Esophagus muscularis mucosa (tissue), 4 donors: ENCODE measurements around the gene TECTA. TPM values are rescaled to one million over a fixed set of nuclear protein-coding genes. Genes with fewer than 3 reads are reported as not detected.

Experiments
- DNase-seq: peaks from one replicate; pipeline ENCODE4 v3.0.0-alpha.2; 2017; ENCODE audit errors: extremely low spot score
- H3K27ac ChIP-seq, 4 donors: fragments of 200-600 bp; sonication (generic); replicated peaks in 1 of 4; 1 replicate in 3 of 4; 2 replicates in 1 of 4; pipeline ENCODE4 v1.5.1; 2016 to 2019; ENCODE audit warnings: mild to moderate bottlenecking in 1 of 4
- H3K27me3 ChIP-seq, 4 donors: fragments of 200-600 bp; sonication (generic); one replicate each; pipeline versions ENCODE4 v1.5.1 to v1.6.0; 2016 to 2019
- H3K36me3 ChIP-seq, 4 donors: fragments of 200-600 bp; sonication (generic); one replicate each; pipeline ENCODE4 v1.5.1; 2016 to 2019
- H3K4me1 ChIP-seq, 4 donors: fragments of 200-600 bp; sonication (generic); one replicate each; pipeline ENCODE4 v1.5.1; 2016 to 2019
- H3K4me3 ChIP-seq, 4 donors: fragments of 200-600 bp; sonication (generic); 1 replicate in 2 of 4; 2 replicates in 2 of 4; pipeline ENCODE4 v1.5.1; 2016 to 2019; ENCODE audit warnings: mild to moderate bottlenecking in 4 of 4, moderate library complexity in 1 of 4
- H3K9me3 ChIP-seq, 4 donors: fragments of 200-600 bp; sonication (generic); 1 replicate in 3 of 4; 2 replicates in 1 of 4; pipeline ENCODE4 v1.5.1; 2016 to 2019
- CTCF ChIP-seq, 3 experiments: fragments of 200-600 bp in 2 of 3; fragments of 450-650 bp in 1 of 3; sonication (generic) in 2 of 3; IDR thresholded peaks; one replicate each; pipeline ENCODE4 v1.5.1; 2017 to 2019; ENCODE audit warnings: antibody characterized with exemption in 3 of 3, mild to moderate bottlenecking in 2 of 3, moderate library complexity in 1 of 3
- EP300 ChIP-seq: sonication (generic); formaldehyde crosslinking; IDR thresholded peaks from one replicate; pipeline ENCODE4 v1.6.1; 2017; ENCODE audit warnings: antibody characterized with exemption
- POLR2A ChIP-seq: fragments of 450-650 bp; IDR thresholded peaks from one replicate; pipeline ENCODE4 v1.6.1; 2017; ENCODE audit warnings: antibody characterized with exemption, moderate library complexity, mild to moderate bottlenecking, low read depth
- POLR2AphosphoS5 ChIP-seq, 2 donors: sonication (generic); formaldehyde crosslinking; IDR thresholded peaks; one replicate each; pipeline ENCODE4 v1.6.1; 2017; ENCODE audit warnings: antibody characterized with exemption in 2 of 2
- WGBS: methylation state at CpG from one replicate; pipeline ENCODE4 v1.1.5; 2018; 5-methylcytosine and 5-hydroxymethylcytosine counted together
- intact Hi-C: fragments of 100-400 bp; cut with DNase I; formaldehyde crosslinking; loops from one replicate; pipeline ENCODE4 v1.15.1; 2023
- total RNA-seq, 4 donors: library from RNA; depleted of rRNA; stranded (reverse); fragments of >200 nt; gene quantifications; one replicate each; pipeline versions ENCODE4 v1.1.0 to v1.2.1, GENCODE V29; 2016

TECTA gene
- total RNA-seq, 4 donors from 2014 or later: 0.80 to 1.2 (median 0.90) TPM

- no peak overlapping the region for H3K27ac ChIP-seq
- H3K36me3 ChIP-seq: peaks cover 12 to 36% (median 18%) of the 10 kb centered on the region in 4 donors
- no peak overlapping the region for H3K4me3 ChIP-seq
- intact Hi-C loops: no loop called here
- no peaks in the 10 kb centered on the region for H3K4me1 ChIP-seq
- TF ChIP-seq POLR2AphosphoS5 (IDR thresholded peaks at IDR 0.05) (no peak), CTCF (IDR thresholded peaks at IDR 0.05) (no peak), EP300 (no peak), POLR2A (no peak)
- DNase-seq: no peak
- no peaks in the 10 kb centered on the region for H3K9me3 ChIP-seq
- no peaks in the 10 kb centered on the region for H3K27me3 ChIP-seq
- whole genome bisulfite sequencing: 96% methylated on average over 4 of the region's 4 CpGs
Observed at GRCh38 chr11:121086866-121087265, 14.2 kb upstream of the TECTA start.

GRCh38 chr11:121089566-121089965 lies 11.5 kb upstream of the TECTA start:
- intact Hi-C loops: no loop called here
- 97% methylated on average over 1 of the region's 1 CpG for WGBS

GRCh38 chr11:121090145-121090721 lies 10.8 kb upstream of the TECTA start:
- TF ChIP-seq POLR2AphosphoS5 (IDR thresholded peaks at IDR 0.05) (no peak), CTCF (IDR thresholded peaks at IDR 0.05) (no peak), POLR2A (no peak), EP300 (no peak)
- DNase-seq: no peak
- H3K27ac ChIP-seq: no peak overlapping the region
- H3K4me3 ChIP-seq: no peak overlapping the region
- peaks cover 12 to 31% (median 14%) of the 10 kb centered on the region in 4 donors for H3K36me3 ChIP-seq
- H3K4me1 ChIP-seq: no peaks in the 10 kb centered on the region
- no peaks in the 10 kb centered on the region for H3K27me3 ChIP-seq
- intact Hi-C loops: no loop called here
- H3K9me3 ChIP-seq: no peaks in the 10 kb centered on the region
- 94% methylated on average over 5 of the region's 5 CpGs for WGBS

More at GRCh38 chr11:121089566-121089965, 11.5 kb upstream of the TECTA start:
- peaks cover 12 to 36% (median 16%) of the 10 kb centered on the region in 4 donors for H3K36me3 ChIP-seq
- no peak for DNase-seq
- H3K27ac ChIP-seq: no peak overlapping the region
- H3K9me3 ChIP-seq: no peaks in the 10 kb centered on the region
- no peaks in the 10 kb centered on the region for H3K4me1 ChIP-seq
- no peak overlapping the region for H3K4me3 ChIP-seq
- TF ChIP-seq EP300: no peak
- TF ChIP-seq CTCF (IDR thresholded peaks at IDR 0.05): no peak
- no peak for TF ChIP-seq POLR2A
- no peaks in the 10 kb centered on the region for H3K27me3 ChIP-seq

GRCh38 chr11:121091492-121092152 lies 9.4 kb upstream of the TECTA start:
- Histone ChIP-seq H3K4me1 (no peaks in the 10 kb centered on the region), H3K27ac (no peak overlapping the region), H3K27me3 (no peaks in the 10 kb centered on the region), H3K36me3 (peaks cover 9 to 26% (median 13%) of the 10 kb centered on the region in 4 donors), H3K4me3 (no peak overlapping the region), H3K9me3 (no peaks in the 10 kb centered on the region)
- TF ChIP-seq POLR2AphosphoS5 (IDR thresholded peaks at IDR 0.05): no peak
- TF ChIP-seq EP300: no peak
- TF ChIP-seq CTCF (IDR thresholded peaks at IDR 0.05): no peak
- TF ChIP-seq POLR2A: no peak
- no peak for DNase-seq
- WGBS: 84% methylated on average over 3 of the region's 3 CpGs
- intact Hi-C loops: no loop called here

GRCh38 chr11:121095561-121095960 lies 5.5 kb upstream of the TECTA start:
- 92% methylated on average over 1 of the region's 1 CpG for WGBS
- intact Hi-C loops: no loop called here
- no peak for DNase-seq
- no peak overlapping the region for H3K27ac ChIP-seq
- H3K4me1 ChIP-seq: peaks cover 0 to 6% (median 0%) of the 10 kb centered on the region in 4 donors
- TF ChIP-seq EP300: no peak
- TF ChIP-seq POLR2A: no peak
- no peak for TF ChIP-seq POLR2AphosphoS5 (IDR thresholded peaks at IDR 0.05)
- no peak for TF ChIP-seq CTCF (IDR thresholded peaks at IDR 0.05)
- H3K27me3 ChIP-seq: no peaks in the 10 kb centered on the region
- H3K36me3 ChIP-seq: no peaks in the 10 kb centered on the region
- H3K4me3 ChIP-seq: no peak overlapping the region
- no peaks in the 10 kb centered on the region for H3K9me3 ChIP-seq
